GM12891 (cell line): ENCODE data around the gene TUT4.

Experiments used
- POLR2A ChIP-seq: IDR thresholded peaks from 2 replicates; pipeline ENCODE4 v1.6.1; 2011; ENCODE audit warnings: low read depth, low read length, control low read depth
- POLR2AphosphoS5 ChIP-seq: IDR thresholded peaks from 2 replicates; pipeline ENCODE4 v1.6.1; 2011; ENCODE audit warnings: low read depth, low read length, control low read depth
- POU2F2 ChIP-seq: IDR thresholded peaks from 2 replicates; pipeline ENCODE4 v1.6.1; 2011; ENCODE audit warnings: low read depth, mild to moderate bottlenecking, control low read depth, low read length, moderate library complexity

- TF ChIP-seq POLR2AphosphoS5: no peak
- TF ChIP-seq POU2F2: no peak
- TF ChIP-seq POLR2A: no peak
Measured at GRCh38 chr1:52477876-52478275, 75.0 kb downstream of the TUT4 start.
